Fibroblast of skin of left biceps (primary cell): Measurements from ENCODE around the gene AADACL4.
A peak's percentile ranks its signal among the peaks of the same experiment; 100 is the strongest.

Experiments
- DNase-seq, 2 experiments: peaks; one replicate each; pipeline ENCODE4 v3.0.0-alpha.2; 2013; ENCODE audit warnings: low read depth in 2 of 2

Gene AADACL4

GRCh38 chr1:12610941-12611340 lies 32.9 kb upstream of the AADACL4 start:
- no peak for DNase-seq

- DNase-seq = no peak
Observed at GRCh38 chr1:12613180-12613579, 30.7 kb upstream of the AADACL4 start.

GRCh38 chr1:12614402-12615158 lies 29.3 kb upstream of the AADACL4 start:
- DNase-seq = no peak

- DNase-seq = no peak
Observed at GRCh38 chr1:12615159-12615864, 28.6 kb upstream of the AADACL4 start.

- no peak for DNase-seq
Observed at GRCh38 chr1:12615865-12616708, 27.8 kb upstream of the AADACL4 start.

GRCh38 chr1:12616709-12617373 lies 27.0 kb upstream of the AADACL4 start:
- no peak for DNase-seq

GRCh38 chr1:12617511-12617900 lies 26.4 kb upstream of the AADACL4 start:
- no peak for DNase-seq

- peak; percentile 70 to 76 for DNase-seq
Observed at GRCh38 chr1:12617901-12618660, 25.8 kb upstream of the AADACL4 start, which contains the start of gene DHRS3. DHRS3 (minus strand) TSS chr1:12618210; CDS start chr1:12617348, 862 bp downstream.

GRCh38 chr1:12618661-12618964 lies 25.3 kb upstream of the AADACL4 start:
- no peak for DNase-seq

GRCh38 chr1:12618965-12619791 lies 24.7 kb upstream of the AADACL4 start:
- DNase-seq = peak; percentile 64 to 69

- peak; percentile 67 to 71 for DNase-seq
Observed at GRCh38 chr1:12619792-12620487, 23.9 kb upstream of the AADACL4 start.

GRCh38 chr1:12620488-12620865 lies 23.4 kb upstream of the AADACL4 start:
- no peak for DNase-seq

- DNase-seq = no peak
Observed at GRCh38 chr1:12620931-12621330, 23.0 kb upstream of the AADACL4 start.

- no peak for DNase-seq
Observed at GRCh38 chr1:12621346-12622335, 22.2 kb upstream of the AADACL4 start.

- DNase-seq = no peak
Observed at GRCh38 chr1:12622506-12622905, 21.4 kb upstream of the AADACL4 start.

- DNase-seq = no peak
Observed at GRCh38 chr1:12625276-12625675, 18.6 kb upstream of the AADACL4 start.

GRCh38 chr1:12626888-12627287 lies 17.0 kb upstream of the AADACL4 start:
- DNase-seq = no peak

GRCh38 chr1:12627296-12627695 lies 16.6 kb upstream of the AADACL4 start:
- DNase-seq = no peak
